Measurements from ENCODE around the gene ABAT.

GRCh38 chr16:8682551-8683259, 8.3 kb downstream of the ABAT start:
- TF ChIP-seq CTCF (IDR thresholded peaks at IDR 0.05; ENCODE audit: insufficient read depth, low read depth, low read length) = no peak
- TF ChIP-seq EZH2 (IDR thresholded peaks at IDR 0.05; ENCODE audit: insufficient read depth, low read length) = no peak
